HS-27A (cell line): ENCODE data around the gene GPX4.

Experiments
- DNase-seq: peaks from one replicate; pipeline ENCODE4 v3.0.0-alpha.2; 2012; ENCODE audit warnings: low read depth, missing footprints

Gene GPX4

GRCh38 chr19:1068009-1069001, 35.5 kb upstream of the GPX4 start:
- no peak for DNase-seq

GRCh38 chr19:1069009-1069779, 34.6 kb upstream of the GPX4 start:
- DNase-seq, result no peak

GRCh38 chr19:1070576-1070930, 33.2 kb upstream of the GPX4 start:
- DNase-seq, result no peak

- DNase-seq, result no peak
Observed at GRCh38 chr19:1070931-1071791, 32.6 kb upstream of the GPX4 start.

GRCh38 chr19:1072371-1073015, 31.3 kb upstream of the GPX4 start:
- DNase-seq, result no peak

DNA sequence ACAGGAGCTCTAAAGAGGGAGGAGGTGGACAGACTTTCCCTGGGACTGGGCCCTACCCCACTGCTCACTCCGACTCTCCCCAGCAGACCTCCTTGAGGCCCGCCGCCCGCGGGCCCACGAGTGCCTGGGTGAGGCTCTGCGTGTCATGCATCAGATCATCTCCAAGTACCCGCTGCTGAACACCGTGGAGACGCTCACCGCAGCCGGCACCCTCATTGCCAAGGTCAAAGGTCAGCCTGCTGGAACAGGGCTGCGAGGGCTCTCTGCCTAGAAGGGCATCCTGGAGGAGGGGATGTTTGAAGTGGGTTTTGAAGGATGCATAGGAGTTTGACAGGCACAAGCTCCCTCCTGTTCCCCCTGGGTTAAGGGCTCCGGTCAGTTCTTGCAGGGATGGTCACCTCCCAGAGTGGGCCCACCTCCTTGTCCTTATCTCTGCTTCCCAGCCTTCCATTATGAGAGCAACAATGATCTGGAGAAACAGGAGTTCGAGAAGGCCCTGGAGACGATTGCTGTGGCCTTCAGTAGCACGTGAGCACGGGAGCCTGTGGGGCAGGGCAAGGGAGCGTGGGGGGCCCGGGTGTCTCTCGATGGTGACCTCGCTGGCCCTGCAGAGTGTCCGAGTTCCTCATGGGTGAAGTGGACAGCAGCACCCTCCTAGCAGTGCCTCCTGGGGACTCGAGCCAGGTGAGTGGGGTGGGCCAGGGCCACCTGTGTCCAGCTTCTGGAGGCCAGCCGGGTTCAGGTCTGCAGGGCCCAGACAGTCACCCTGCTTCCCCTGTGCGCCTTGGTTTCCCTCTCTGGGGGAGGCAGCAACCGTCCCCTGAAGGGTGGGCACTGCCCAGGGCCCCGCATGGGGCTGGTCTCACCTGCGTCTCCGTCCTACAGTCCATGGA, 30.5 kb upstream of the GPX4 start:
- DNase-seq, result no peak

- no peak for DNase-seq
Observed at GRCh38 chr19:1073956-1074517, 29.8 kb upstream of the GPX4 start.

DNA sequence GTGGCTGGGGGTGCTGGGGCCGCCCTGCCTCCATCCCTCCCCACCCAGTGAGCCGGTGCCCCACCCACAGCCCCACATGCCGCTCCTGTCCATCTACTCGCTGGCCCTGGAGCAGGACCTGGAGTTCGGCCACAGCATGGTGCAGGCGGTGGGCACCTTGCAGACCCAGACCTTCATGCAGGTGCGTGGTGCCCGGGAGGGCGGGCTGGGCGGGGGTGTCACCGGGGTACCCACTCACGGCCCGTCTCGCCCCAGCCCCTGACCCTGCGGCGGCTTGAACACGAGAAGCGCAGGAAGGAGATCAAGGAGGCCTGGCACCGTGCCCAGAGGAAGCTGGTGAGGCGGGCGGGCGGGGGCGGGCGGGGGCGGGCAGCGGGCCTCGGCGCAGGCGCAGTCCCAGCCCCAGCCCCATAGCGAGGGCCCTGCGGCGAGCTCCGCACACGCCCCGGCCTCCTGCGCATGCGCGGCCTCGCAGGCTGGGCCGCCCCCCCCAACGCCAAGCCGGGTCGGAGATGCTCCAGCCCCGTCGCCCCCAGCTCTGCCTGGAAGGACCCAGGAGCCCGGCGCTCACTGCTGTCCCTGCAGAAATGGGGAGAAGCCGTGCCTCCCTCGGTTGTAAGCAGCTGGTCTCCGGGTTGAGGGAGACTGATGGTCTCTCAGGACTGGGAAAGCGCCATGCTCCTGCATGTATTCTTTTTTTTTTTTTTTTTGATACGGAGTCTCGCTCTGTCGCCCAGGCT, 29.1 kb upstream of the GPX4 start:
- DNase-seq, result no peak

DNA sequence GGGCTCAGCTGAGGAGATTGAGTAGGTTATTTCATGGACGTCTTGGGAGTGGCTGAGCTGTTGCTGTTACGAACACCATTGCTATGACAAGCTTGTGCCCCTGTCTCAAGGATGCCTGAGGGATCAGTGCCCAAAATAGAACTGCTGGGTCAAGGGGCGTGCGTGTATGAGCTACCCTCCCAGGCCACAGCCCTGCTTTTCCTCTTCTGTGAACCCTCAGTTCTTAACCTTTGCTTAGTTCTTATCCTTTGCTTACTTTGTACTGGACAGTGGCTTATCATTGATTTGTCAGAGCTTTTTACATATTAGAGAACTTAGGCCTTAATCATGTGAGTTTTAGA, 27.8 kb upstream of the GPX4 start:
- DNase-seq, result no peak

GRCh38 chr19:1076951-1077350, 26.8 kb upstream of the GPX4 start:
- DNase-seq, result no peak

DNA sequence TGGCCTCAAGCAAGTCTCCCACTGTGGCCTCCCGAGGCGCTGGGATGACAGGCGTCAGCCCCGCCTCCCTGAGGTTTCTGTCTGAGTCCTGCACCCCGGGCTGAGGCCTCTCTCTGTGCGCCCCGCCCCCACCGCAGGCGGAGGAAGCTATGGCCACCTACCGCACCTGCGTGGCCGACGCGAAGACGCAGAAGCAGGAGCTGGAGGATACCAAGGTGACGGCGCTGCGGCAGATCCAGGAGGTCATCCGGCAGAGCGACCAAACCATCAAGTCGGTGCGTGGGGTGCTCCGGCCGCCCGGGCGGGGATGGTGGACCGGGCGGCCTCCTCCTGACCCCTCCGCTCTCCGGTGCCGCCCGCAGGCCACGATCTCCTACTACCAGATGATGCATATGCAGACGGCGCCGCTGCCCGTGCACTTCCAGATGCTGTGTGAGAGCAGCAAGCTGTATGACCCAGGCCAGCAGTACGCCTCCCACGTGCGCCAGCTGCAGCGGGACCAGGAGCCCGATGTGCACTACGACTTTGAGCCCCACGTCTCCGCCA, 24.2 kb upstream of the GPX4 start:
- no peak for DNase-seq

DNA sequence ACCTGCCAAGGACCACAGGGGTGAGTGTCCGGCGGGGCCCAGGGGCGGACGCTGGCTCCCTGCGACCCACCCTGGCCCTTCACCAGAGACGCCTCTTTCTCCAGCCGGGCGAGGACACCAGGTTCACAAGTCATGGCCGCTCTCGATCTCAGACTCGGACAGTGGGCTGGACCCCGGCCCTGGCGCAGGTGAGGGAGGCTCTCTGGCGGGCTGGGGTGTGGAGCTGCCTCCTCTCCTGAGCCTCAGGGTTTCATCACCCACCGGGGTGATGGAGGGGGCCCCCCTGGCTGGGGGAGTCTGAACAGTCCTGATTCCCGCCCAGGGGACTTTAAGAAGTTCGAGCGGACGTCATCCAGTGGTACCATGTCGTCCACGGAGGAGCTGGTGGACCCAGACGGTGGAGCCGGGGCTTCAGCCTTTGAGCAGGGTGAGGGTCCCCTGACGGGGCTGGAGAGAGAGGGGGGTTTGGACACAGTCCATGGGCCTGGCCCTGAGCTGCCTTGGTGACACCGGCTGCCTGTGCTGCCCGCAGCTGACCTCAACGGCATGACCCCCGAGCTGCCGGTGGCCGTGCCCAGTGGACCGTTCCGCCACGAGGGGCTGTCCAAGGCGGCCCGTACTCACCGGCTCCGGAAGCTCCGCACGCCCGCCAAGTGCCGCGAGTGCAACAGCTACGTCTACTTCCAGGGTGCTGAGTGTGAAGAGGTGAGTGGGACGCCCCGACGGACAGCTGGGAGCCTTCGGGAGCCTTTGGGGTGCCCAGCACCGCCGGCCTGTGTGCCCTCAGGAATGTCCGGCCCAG, 23.2 kb upstream of the GPX4 start:
- DNase-seq, result no peak

DNA sequence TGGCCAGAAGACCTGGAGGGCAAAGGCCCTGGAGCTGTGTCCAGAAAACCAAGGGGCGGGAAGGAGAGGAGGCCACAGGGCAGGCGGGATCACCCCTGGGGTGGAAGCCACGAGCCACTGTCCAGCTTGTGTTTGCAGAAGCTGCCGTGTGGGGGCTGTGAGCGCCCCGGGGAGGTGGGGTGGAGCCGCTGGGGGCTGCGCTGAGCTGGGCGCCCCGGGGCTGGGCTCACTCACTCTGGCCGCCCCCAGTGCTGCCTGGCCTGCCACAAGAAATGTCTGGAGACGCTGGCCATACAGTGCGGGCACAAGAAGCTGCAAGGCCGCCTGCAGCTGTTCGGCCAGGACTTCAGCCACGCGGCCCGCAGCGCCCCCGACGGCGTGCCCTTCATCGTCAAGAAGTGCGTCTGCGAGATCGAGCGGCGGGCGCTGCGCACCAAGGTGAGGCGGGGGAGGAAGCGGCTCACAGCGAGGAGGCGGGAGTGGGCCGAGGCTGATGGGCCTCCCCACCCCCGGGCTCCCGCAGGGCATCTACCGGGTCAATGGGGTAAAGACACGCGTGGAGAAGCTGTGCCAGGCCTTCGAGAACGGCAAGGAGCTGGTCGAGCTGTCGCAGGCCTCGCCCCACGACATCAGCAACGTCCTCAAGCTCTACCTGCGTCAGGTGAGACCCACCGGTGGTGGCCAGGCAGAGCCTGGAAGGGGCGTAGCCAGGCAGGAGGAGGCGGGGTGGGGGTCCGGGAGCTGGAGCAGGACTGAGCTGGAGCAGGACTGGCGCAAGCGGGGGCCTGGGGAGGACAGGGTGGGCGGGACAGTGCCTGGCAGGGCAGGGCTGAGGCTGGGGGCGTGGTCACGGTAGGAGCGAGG, 22.3 kb upstream of the GPX4 start:
- DNase-seq, result no peak

DNA sequence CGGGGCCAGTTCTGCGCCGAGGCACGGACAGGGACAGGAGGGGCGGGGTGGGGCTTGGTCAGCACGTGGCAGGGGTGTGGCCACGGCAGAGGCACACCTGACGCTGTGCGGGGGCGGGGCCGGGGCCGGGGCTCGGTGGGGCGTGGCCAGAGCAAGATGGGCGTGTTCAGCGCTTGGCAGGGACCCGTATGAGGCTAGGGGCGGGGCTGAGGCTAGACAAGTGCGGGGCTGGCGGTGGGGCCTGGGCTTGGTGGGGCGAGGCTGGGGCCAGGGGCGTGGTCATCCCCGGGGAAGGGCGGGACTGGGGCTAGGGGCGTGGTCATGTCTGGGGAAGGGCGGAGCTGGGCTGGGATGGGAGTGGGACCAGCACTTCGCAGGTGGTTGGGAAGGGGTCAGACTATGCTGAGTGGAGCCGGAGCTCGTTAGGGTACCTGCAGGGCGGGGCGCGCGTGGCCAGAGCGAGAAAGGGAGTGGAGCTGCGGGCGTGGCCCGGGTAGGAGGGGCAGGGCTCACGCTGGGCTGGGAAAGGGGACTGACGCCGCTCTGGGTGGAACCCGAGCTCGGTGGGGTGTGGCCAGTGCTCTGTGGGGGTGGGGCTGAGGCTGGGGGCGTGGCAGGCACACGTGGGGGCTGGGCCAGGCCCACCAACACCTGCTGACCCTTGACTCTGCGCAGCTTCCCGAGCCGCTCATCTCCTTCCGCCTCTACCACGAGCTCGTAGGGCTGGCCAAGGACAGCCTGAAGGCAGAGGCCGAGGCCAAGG, 21.4 kb upstream of the GPX4 start:
- DNase-seq, result no peak

DNA sequence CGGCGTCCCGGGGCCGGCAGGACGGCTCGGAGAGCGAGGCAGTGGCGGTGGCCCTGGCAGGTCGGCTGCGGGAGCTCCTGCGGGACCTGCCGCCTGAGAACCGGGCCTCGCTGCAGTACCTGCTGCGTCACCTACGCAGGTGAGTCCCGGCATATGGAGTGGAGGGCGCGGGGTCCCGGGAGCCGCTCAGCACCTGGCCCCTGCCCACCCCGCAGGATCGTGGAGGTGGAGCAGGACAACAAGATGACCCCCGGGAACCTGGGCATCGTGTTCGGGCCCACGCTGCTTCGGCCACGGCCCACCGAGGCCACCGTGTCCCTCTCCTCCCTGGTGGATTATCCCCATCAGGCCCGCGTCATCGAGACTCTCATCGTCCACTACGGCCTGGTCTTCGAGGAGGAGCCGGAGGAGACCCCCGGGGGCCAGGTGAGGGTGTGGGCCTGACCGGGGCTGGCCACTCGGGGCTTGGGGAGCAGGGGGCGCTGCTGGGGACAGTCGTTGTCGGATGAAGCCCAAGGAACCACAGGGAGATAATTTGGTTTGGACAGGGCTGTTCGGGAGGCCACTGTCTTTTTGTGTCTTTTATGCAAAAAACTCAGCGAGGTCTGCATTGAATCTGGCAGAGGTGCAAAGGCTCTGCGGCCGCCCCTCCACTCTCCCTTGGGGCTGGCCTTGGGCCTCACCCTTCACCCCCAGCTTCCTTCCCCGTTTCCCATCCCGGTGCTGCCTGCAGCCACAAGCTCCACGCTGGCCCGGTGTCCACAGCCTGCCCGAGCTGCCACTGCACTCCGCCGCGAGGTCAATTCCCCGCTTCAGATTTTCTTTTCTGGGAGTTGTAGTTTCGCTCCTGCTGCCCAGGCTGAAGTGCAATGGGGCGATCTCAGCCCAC, 20.6 kb upstream of the GPX4 start:
- DNase-seq, result no peak
